Measurements from ENCODE around the gene LPCAT1. TPM values are rescaled to one million over a fixed set of nuclear protein-coding genes. Genes with fewer than 3 reads are reported as not detected.

The LPCAT1 gene
- total and polyA plus RNA-seq, 2 of the 4 experiments (the other 2 are of a cell fraction), result 17.7 to 33.6 TPM

- ATAC-seq (ENCODE audit: low read depth) (no peak), DNase-seq (no peak)
- Histone ChIP-seq H3K23ac (ENCODE audit: low read depth, low read length) (no peak overlapping the region), H4K8ac (ENCODE audit: low read depth in 2 of 2, low read length in 2 of 2) (no peak overlapping the region), H3K56ac (ENCODE audit: extremely low read depth, insufficient read depth, low read length) (no peak overlapping the region), H3K9me1 (ENCODE audit: insufficient read depth, low read length) (no peaks in the 10 kb centered on the region), H2BK15ac (ENCODE audit: low read depth, low read length) (no peak overlapping the region), H4K20me1 (ENCODE audit: insufficient read depth, low read length) (no peaks in the 10 kb centered on the region), H3K27ac (ENCODE audit: insufficient read depth, low read length) (no peak overlapping the region), H4K5ac (ENCODE audit: low read depth, low read length) (no peak overlapping the region), H3K18ac (ENCODE audit: low read depth, low read length) (no peak overlapping the region), H4K91ac (ENCODE audit: insufficient read depth, low read depth, low read length) (no peak overlapping the region), H3K14ac (replicated peaks; ENCODE audit: low read depth, low read length) (no peak overlapping the region), H2AK9ac (replicated peaks; ENCODE audit: low read depth, low read length, poor library complexity) (no peak overlapping the region), H3K9ac (ENCODE audit: low read depth, low read length) (no peak overlapping the region), H3K79me1 (ENCODE audit: low read depth in 1 of 2, low read length in 2 of 2) (no peaks in the 10 kb centered on the region), H2AFZ (replicated peaks; ENCODE audit: low read length, poor library complexity) (no peak overlapping the region), H2BK20ac (ENCODE audit: low read depth, low read length) (no peak overlapping the region), H3K9me3 (ENCODE audit: control insufficient read depth, insufficient read depth, low read length) (peaks cover 5% of the 10 kb centered on the region; the same call in 1 of the 2 replicates), H2AK5ac (ENCODE audit: low read depth, low read length) (no peak overlapping the region), H2BK120ac (ENCODE audit: low read depth, low read length) (no peak overlapping the region), H2BK5ac (ENCODE audit: low read depth, low read length, poor library complexity, severe bottlenecking) (no peak overlapping the region), H3K4me2 (ENCODE audit: low read depth, low read length) (no peak overlapping the region), H3K4me1 (ENCODE audit: control insufficient read depth, insufficient read depth, low read length) (no peaks in the 10 kb centered on the region), H3K4ac (ENCODE audit: low read depth, low read length) (no peak overlapping the region), H3K4me3 (ENCODE audit: insufficient read depth, low read depth, low read length) (no peak overlapping the region), H3K36me3 (ENCODE audit: control insufficient read depth, insufficient read depth, low read length) (no peaks in the 10 kb centered on the region), H3K27me3 (ENCODE audit: control insufficient read depth, insufficient read depth, low read length) (peaks cover 73% of the 10 kb centered on the region)
- dilution Hi-C loops (cut with HindIII; ENCODE audit: low sequenced_read_pairs, unreplicated experiment) (no loop called here), in situ Hi-C loops (cut with MboI; ENCODE audit: low sequenced_read_pairs) (no loop called here), intact Hi-C loops (cut with micrococcal nuclease) (no loop called here)
- CTCF ChIA-PET, result no interaction called here
- BruUV-seq (replicated peaks), result no TSS peak
- no peak for TF ChIP-seq NFE2L2 (IDR thresholded peaks at IDR 0.05; ENCODE audit: low read depth, low read length)
- TF ChIP-seq MAFK (IDR thresholded peaks at IDR 0.05; ENCODE audit: low read depth, low read length), result no peak
- TF ChIP-seq RCOR1 (IDR thresholded peaks at IDR 0.05; ENCODE audit: insufficient replicate concordance, low read length), result no peak
- TF ChIP-seq SMC3 (IDR thresholded peaks at IDR 0.05; ENCODE audit: low read depth, low read length), result no peak
- TF ChIP-seq ELK1 (IDR thresholded peaks at IDR 0.05; ENCODE audit: borderline replicate concordance, low read depth, low read length), result no peak
- no peak for TF ChIP-seq FOS (IDR thresholded peaks at IDR 0.05; ENCODE audit: low read depth, low read length)
- TF ChIP-seq MXI1 (IDR thresholded peaks at IDR 0.05; ENCODE audit: borderline replicate concordance, low read depth, low read length), result no peak
- TF ChIP-seq CHD1 (IDR thresholded peaks at IDR 0.05; ENCODE audit: low read depth, low read length), result no peak
- TF ChIP-seq CTCF (conservative IDR thresholded peaks at IDR 0.05; ENCODE audit: low read depth, low read length), result no peak
- TF ChIP-seq RFX5 (IDR thresholded peaks at IDR 0.05; ENCODE audit: low read depth, low read length), result no peak
- no peak for TF ChIP-seq RAD21 (IDR thresholded peaks at IDR 0.05; ENCODE audit: low read length)
- no peak for TF ChIP-seq CEBPB (IDR thresholded peaks at IDR 0.05; ENCODE audit: low read depth, low read length)
- no peak for TF ChIP-seq MAZ (IDR thresholded peaks at IDR 0.05; ENCODE audit: borderline replicate concordance, low read depth, low read length)
- 11% methylated on average over 13 of the region's 68 CpGs; no CpG with 5 or more reads in 1 of the 2 experiments for whole genome bisulfite sequencing, 2 experiments (ENCODE audit: extremely low coverage in 2 of 2, insufficient read length in 1 of 2)
- POLR2A ChIA-PET (ENCODE audit: unreplicated experiment), result no interaction called here
Observed at GRCh38 chr5:1444361-1445189, 79.2 kb downstream of the LPCAT1 start.

All from IMR-90 (cell line).